Large intestine (tissue), 3 donors: ENCODE data around the gene PRCD. TPM values are rescaled to one million over a fixed set of nuclear protein-coding genes. Genes with fewer than 3 reads are reported as not detected.
"Not testable (repeated sequence)": the region's sequence is repeated elsewhere in the genome, so short reads cannot be mapped to it uniquely, and the experiment has no call there.

Experiments used
- DNase-seq, 2 donors: peaks; one replicate each; pipeline versions ENCODE4 v3.0.0 to v3.0.0-alpha.2; 2013
- H3K27ac ChIP-seq: one replicate; pipeline ENCODE4 v1.5.1; 2013; ENCODE audit warnings: low read length
- H3K27me3 ChIP-seq: 2 replicates; pipeline ENCODE4 v1.6.1; 2013; ENCODE audit warnings: low read length; ENCODE audit not compliant: control insufficient read depth, insufficient read depth
- H3K36me3 ChIP-seq: 2 replicates; pipeline ENCODE4 v1.6.1; 2013; ENCODE audit warnings: low read length; ENCODE audit not compliant: control insufficient read depth, insufficient read depth
- H3K4me1 ChIP-seq: one replicate; pipeline ENCODE4 v1.6.1; 2013; ENCODE audit warnings: low read length; ENCODE audit not compliant: control insufficient read depth, insufficient read depth
- H3K4me3 ChIP-seq: one replicate; pipeline ENCODE4 v1.5.1; 2013; ENCODE audit warnings: low read length
- H3K9me3 ChIP-seq: one replicate; pipeline ENCODE4 v1.6.1; 2013; ENCODE audit warnings: mild to moderate bottlenecking, low read depth, low read length, moderate library complexity; ENCODE audit not compliant: control insufficient read depth
- WGBS: methylation state at CpG from one replicate; pipeline ENCODE4 v1.1.5; 2013; ENCODE audit warnings: low lambda C conversion rate; ENCODE audit not compliant: insufficient coverage; 5-methylcytosine and 5-hydroxymethylcytosine counted together
- polyA plus RNA-seq: library from polyadenylated mRNA; unstranded; fragments of 120-200 nt; gene quantifications from one replicate; pipeline ENCODE4 v1.2.1, GENCODE V29; 2013

Gene PRCD
- polyA plus RNA-seq, 1 donor: 4.7 TPM

- H3K9me3 ChIP-seq: no peaks in the 10 kb centered on the region
- peak; percentile 95 for DNase-seq
- no CpG with 5 or more reads among the region's 55 CpGs for WGBS
- H3K4me3 ChIP-seq: peak overlapping the region; percentile 70
- peaks cover 14% of the 10 kb centered on the region for H3K4me1 ChIP-seq
- peak overlapping the region; percentile 73 for H3K27ac ChIP-seq
- H3K36me3 ChIP-seq: peaks cover 19% of the 10 kb centered on the region
- H3K27me3 ChIP-seq: no peaks in the 10 kb centered on the region
Measured at GRCh38 chr17:76557368-76558197, 17.7 kb downstream of the PRCD start.

- H3K4me3 ChIP-seq: peak overlapping the region; percentile 70
- WGBS: no CpG with 5 or more reads among the region's 14 CpGs
- peaks cover 14% of the 10 kb centered on the region for H3K4me1 ChIP-seq
- H3K27ac ChIP-seq: peak overlapping the region; percentile 30
- peaks cover 23% of the 10 kb centered on the region for H3K36me3 ChIP-seq
- H3K27me3 ChIP-seq: no peaks in the 10 kb centered on the region
- H3K9me3 ChIP-seq: no peaks in the 10 kb centered on the region
- peak in 1 of 2 donors; percentile 46 for DNase-seq
Measured at GRCh38 chr17:76558198-76559095, 18.6 kb downstream of the PRCD start.

GRCh38 chr17:76559460-76559859 lies 19.6 kb downstream of the PRCD start:
- H3K9me3 ChIP-seq, H3K4me3 ChIP-seq, H3K27ac ChIP-seq, H3K27me3 ChIP-seq, DNase-seq: not testable (repeated sequence)
- peaks cover 14% of the 10 kb centered on the region for H3K4me1 ChIP-seq
- no CpG with 5 or more reads among the region's 7 CpGs for WGBS
- peaks cover 23% of the 10 kb centered on the region for H3K36me3 ChIP-seq

GRCh38 chr17:76560036-76560876 lies 20.4 kb downstream of the PRCD start:
- no peak for DNase-seq
- H3K27ac ChIP-seq: no peak overlapping the region
- H3K36me3 ChIP-seq: peaks cover 28% of the 10 kb centered on the region
- WGBS: no CpG with 5 or more reads among the region's 10 CpGs
- H3K9me3 ChIP-seq: no peaks in the 10 kb centered on the region
- H3K27me3 ChIP-seq: no peaks in the 10 kb centered on the region
- H3K4me1 ChIP-seq: peaks cover 14% of the 10 kb centered on the region
- no peak overlapping the region for H3K4me3 ChIP-seq

GRCh38 chr17:76560877-76561221 lies 21.0 kb downstream of the PRCD start:
- WGBS: no CpG with 5 or more reads among the region's 6 CpGs
- no peaks in the 10 kb centered on the region for H3K27me3 ChIP-seq
- H3K27ac ChIP-seq: no peak overlapping the region
- DNase-seq: no peak
- H3K4me1 ChIP-seq: peaks cover 14% of the 10 kb centered on the region
- H3K36me3 ChIP-seq: peaks cover 34% of the 10 kb centered on the region
- no peak overlapping the region for H3K4me3 ChIP-seq
- no peaks in the 10 kb centered on the region for H3K9me3 ChIP-seq

GRCh38 chr17:76561332-76561731 lies 21.5 kb downstream of the PRCD start:
- H3K4me3 ChIP-seq: no peak overlapping the region
- no peak overlapping the region for H3K27ac ChIP-seq
- H3K9me3 ChIP-seq: no peaks in the 10 kb centered on the region
- DNase-seq: no peak
- WGBS: 59% methylated on average over 3 of the region's 7 CpGs
- no peaks in the 10 kb centered on the region for H3K27me3 ChIP-seq
- peaks cover 38% of the 10 kb centered on the region for H3K36me3 ChIP-seq
- peaks cover 14% of the 10 kb centered on the region for H3K4me1 ChIP-seq

- H3K9me3 ChIP-seq: no peaks in the 10 kb centered on the region
- no peak overlapping the region for H3K27ac ChIP-seq
- WGBS: 70% methylated on average over 2 of the region's 5 CpGs
- peaks cover 41% of the 10 kb centered on the region for H3K36me3 ChIP-seq
- DNase-seq: no peak
- no peak overlapping the region for H3K4me3 ChIP-seq
- H3K27me3 ChIP-seq: no peaks in the 10 kb centered on the region
- H3K4me1 ChIP-seq: peaks cover 14% of the 10 kb centered on the region
Measured at GRCh38 chr17:76561799-76562268, 22.0 kb downstream of the PRCD start.

GRCh38 chr17:76562734-76563148 lies 22.9 kb downstream of the PRCD start:
- no peak overlapping the region for H3K4me3 ChIP-seq
- H3K9me3 ChIP-seq: no peaks in the 10 kb centered on the region
- no peak overlapping the region for H3K27ac ChIP-seq
- no peak for DNase-seq
- H3K4me1 ChIP-seq: peaks cover 21% of the 10 kb centered on the region
- H3K36me3 ChIP-seq: peaks cover 43% of the 10 kb centered on the region
- no CpG with 5 or more reads among the region's 6 CpGs for WGBS
- no peaks in the 10 kb centered on the region for H3K27me3 ChIP-seq

GRCh38 chr17:76563359-76563758 lies 23.5 kb downstream of the PRCD start:
- H3K9me3 ChIP-seq, H3K27ac ChIP-seq, H3K27me3 ChIP-seq, H3K4me3 ChIP-seq, DNase-seq: not testable (repeated sequence)
- 100% methylated on average over 1 of the region's 2 CpGs for WGBS
- H3K36me3 ChIP-seq: peaks cover 43% of the 10 kb centered on the region
- H3K4me1 ChIP-seq: peaks cover 27% of the 10 kb centered on the region
